GM12801 (cell line): ENCODE measurements around the gene EPHX1.

Experiments
- CTCF ChIP-seq: IDR thresholded peaks from one replicate; pipeline ENCODE4 v1.5.1; 2011; ENCODE audit warnings: control low read depth; ENCODE audit not compliant: insufficient read length; ENCODE audit errors: extremely low read depth

The EPHX1 gene

GRCh38 chr1:225780630-225781029, 29.3 kb upstream of the EPHX1 start:
- TF ChIP-seq CTCF: no peak

GRCh38 chr1:225794954-225795353, 15.0 kb upstream of the EPHX1 start:
- no peak for TF ChIP-seq CTCF

GRCh38 chr1:225806249-225806648, 3.7 kb upstream of the EPHX1 start:
- no peak for TF ChIP-seq CTCF

GRCh38 chr1:225808136-225808535, 1.8 kb upstream of the EPHX1 start:
- no peak for TF ChIP-seq CTCF

GRCh38 chr1:225811622-225812487, 1.9 kb downstream of the EPHX1 start:
- TF ChIP-seq CTCF: no peak

- no peak for TF ChIP-seq CTCF
These were observed 2.7 kb downstream of the EPHX1 start for GRCh38 chr1:225812488-225813213.

GRCh38 chr1:225813214-225813964, 3.5 kb downstream of the EPHX1 start:
- no peak for TF ChIP-seq CTCF
